Stomach (tissue), 9 donors: Measurements from ENCODE around the gene IRAK3. TPM values are rescaled to one million over a fixed set of nuclear protein-coding genes. Genes with fewer than 3 reads are reported as not detected.

ENCODE experiments used
- DNase-seq, 2 donors: peaks; one replicate each; pipeline versions ENCODE4 v3.0.0 to v3.0.0-alpha.2; 2013 to 2019
- H3K27ac ChIP-seq, 5 donors: fragments of 200-600 bp in 4 of 5; sonication (generic) in 4 of 5; one replicate each; pipeline ENCODE4 v1.5.1; 2013 to 2019; ENCODE audit warnings: mild to moderate bottlenecking in 1 of 5, moderate library complexity in 1 of 5
- H3K27me3 ChIP-seq, 3 donors: fragments of 200-600 bp; sonication (generic); one replicate each; pipeline ENCODE4 v1.5.1; 2017 to 2019; ENCODE audit warnings: mixed run types in 1 of 3
- H3K36me3 ChIP-seq, 4 donors: fragments of 200-600 bp; sonication (generic); 1 replicate in 3 of 4; 2 replicates in 1 of 4; pipeline ENCODE4 v1.5.1; 2016 to 2019
- H3K4me1 ChIP-seq, 4 donors: fragments of 200-600 bp; sonication (generic); one replicate each; pipeline ENCODE4 v1.5.1; 2016 to 2019
- H3K4me3 ChIP-seq, 4 donors: fragments of 200-600 bp; sonication (generic) in 3 of 4; one replicate each; pipeline ENCODE4 v1.5.1; 2016 to 2019; ENCODE audit warnings: mild to moderate bottlenecking in 1 of 4
- H3K9me3 ChIP-seq, 4 donors: fragments of 200-600 bp; sonication (generic); one replicate each; pipeline ENCODE4 v1.5.1; 2016 to 2019
- EP300 ChIP-seq: sonication (generic); formaldehyde crosslinking; IDR thresholded peaks from one replicate; pipeline ENCODE4 v1.6.1; 2017; ENCODE audit warnings: antibody characterized with exemption
- POLR2A ChIP-seq, 4 donors: fragments of 450-650 bp; IDR thresholded peaks; one replicate each; pipeline ENCODE4 v1.6.1; 2016; ENCODE audit warnings: antibody characterized with exemption in 4 of 4, control low read depth in 2 of 4, mild to moderate bottlenecking in 1 of 4, moderate library complexity in 1 of 4
- POLR2AphosphoS5 ChIP-seq, 3 donors: sonication (generic); formaldehyde crosslinking; IDR thresholded peaks; one replicate each; pipeline ENCODE4 v1.6.1; 2016; ENCODE audit warnings: antibody characterized with exemption in 3 of 3
- WGBS, 5 donors: extraction: QIAGEN DNeasy Blood & Tissue Kit in 3 of 5; methylation state at CpG; one replicate each; pipeline versions ENCODE4 v1.1.5 to v1.1.7; 2013 to 2018; 5-methylcytosine and 5-hydroxymethylcytosine counted together
- intact Hi-C: fragments of 100-400 bp; cut with DNase I; formaldehyde crosslinking; loops from one replicate; pipeline ENCODE4 v1.15.1; 2023; ENCODE audit warnings: low total_unique reads
- polyA plus RNA-seq, 3 donors: library from polyadenylated mRNA; stranded (reverse); fragments of 200-250 nt; gene quantifications; one replicate each; pipeline ENCODE4 v1.2.3, GENCODE V29; 2013
- total RNA-seq, 5 donors: library from RNA; depleted of rRNA; stranded (reverse); fragments of >200 nt; gene quantifications; one replicate each; pipeline versions ENCODE4 v1.1.0 to v1.2.3, GENCODE V29; 2014 to 2016
- TF ChIP-seq, protein P1 (sequence below), 7 experiments: fragments of 450-650 bp in 4 of 7; fragments of 200-600 bp in 3 of 7; sonication (generic) in 3 of 7; IDR thresholded peaks; one replicate each; pipeline ENCODE4 v1.5.1; 2016 to 2019; ENCODE audit warnings: antibody characterized with exemption in 7 of 7, control low read depth in 2 of 7, mild to moderate bottlenecking in 1 of 7
- donor health status: healthy with polysubstance abuse.
- donor health status: Bipolar disorder and iron deficiency.
- donor health status: healthy.

Gene IRAK3
- total and polyA plus RNA-seq, 8 donors, result 1.4 to 38.2 (median 4.5) TPM

DNA sequence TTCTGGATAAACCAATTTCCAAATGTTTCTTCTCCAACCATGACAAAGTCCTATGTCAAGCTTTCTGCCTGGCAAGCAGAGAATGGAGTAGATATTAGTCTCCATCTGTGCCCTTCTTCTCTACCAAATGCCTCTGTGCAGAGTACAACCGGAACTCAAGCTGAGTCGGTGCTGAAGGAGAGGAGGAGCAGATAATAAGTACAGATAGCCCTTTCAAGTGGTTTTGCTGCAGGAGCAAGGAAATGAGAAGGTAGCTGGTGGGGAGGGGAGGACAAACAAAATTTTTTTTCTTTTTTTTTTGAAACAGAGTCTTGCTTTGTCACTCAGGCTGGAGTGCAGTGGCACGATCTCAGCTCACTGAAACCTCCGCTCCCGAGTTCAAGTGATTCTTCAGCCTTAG is 99.1 kb downstream of the IRAK3 start:
- DNase-seq, result peak in 1 of 2 donors; percentile 50
- Histone ChIP-seq H3K9me3 (no peaks in the 10 kb centered on the region), H3K27ac (no peak overlapping the region), H3K27me3 (peaks cover 0 to 7% (median 0%) of the 10 kb centered on the region in 3 donors), H3K4me1 (no peaks in the 10 kb centered on the region), H3K4me3 (no peak overlapping the region), H3K36me3 (no peaks in the 10 kb centered on the region)
- intact Hi-C loops, result no loop called here
- 73 to 82% (median 75%) methylated on average over 5 of the region's 5 CpGs for WGBS, 5 donors
- TF ChIP-seq POLR2AphosphoS5 (IDR thresholded peaks at IDR 0.05) (no peak), POLR2A (IDR thresholded peaks at IDR 0.05) (no peak), EP300 (no peak)
- TF ChIP-seq, protein P1, sequence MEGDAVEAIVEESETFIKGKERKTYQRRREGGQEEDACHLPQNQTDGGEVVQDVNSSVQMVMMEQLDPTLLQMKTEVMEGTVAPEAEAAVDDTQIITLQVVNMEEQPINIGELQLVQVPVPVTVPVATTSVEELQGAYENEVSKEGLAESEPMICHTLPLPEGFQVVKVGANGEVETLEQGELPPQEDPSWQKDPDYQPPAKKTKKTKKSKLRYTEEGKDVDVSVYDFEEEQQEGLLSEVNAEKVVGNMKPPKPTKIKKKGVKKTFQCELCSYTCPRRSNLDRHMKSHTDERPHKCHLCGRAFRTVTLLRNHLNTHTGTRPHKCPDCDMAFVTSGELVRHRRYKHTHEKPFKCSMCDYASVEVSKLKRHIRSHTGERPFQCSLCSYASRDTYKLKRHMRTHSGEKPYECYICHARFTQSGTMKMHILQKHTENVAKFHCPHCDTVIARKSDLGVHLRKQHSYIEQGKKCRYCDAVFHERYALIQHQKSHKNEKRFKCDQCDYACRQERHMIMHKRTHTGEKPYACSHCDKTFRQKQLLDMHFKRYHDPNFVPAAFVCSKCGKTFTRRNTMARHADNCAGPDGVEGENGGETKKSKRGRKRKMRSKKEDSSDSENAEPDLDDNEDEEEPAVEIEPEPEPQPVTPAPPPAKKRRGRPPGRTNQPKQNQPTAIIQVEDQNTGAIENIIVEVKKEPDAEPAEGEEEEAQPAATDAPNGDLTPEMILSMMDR (IDR thresholded peaks at IDR 0.05), result no peak

DNA sequence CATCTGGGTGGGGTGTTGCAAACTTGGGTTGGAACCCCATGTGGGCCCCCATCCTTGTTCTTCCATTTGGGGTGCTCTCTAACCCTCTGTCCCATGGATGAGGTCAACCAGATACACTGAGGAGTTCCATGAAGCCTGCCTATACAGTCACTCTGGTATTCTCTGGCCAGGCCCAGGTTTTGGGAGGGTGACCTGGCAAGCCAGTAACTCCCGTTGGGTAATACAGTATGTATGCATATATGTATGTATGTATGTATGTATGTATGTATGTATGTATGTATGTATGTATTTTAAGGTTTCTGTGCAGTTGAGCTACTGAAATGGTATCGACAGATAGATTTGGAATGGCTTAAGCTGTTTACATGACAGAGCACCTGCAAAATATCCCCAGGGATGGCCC is 100.5 kb downstream of the IRAK3 start:
- no peaks in the 10 kb centered on the region for H3K9me3 ChIP-seq
- no peaks in the 10 kb centered on the region for H3K36me3 ChIP-seq
- WGBS, 5 donors, result 86 to 95% (median 93%) methylated on average over 2 of the region's 2 CpGs
- no peak for TF ChIP-seq EP300
- TF ChIP-seq POLR2AphosphoS5 (IDR thresholded peaks at IDR 0.05), result no peak
- no peak for TF ChIP-seq POLR2A (IDR thresholded peaks at IDR 0.05)
- TF ChIP-seq, protein P1 (IDR thresholded peaks at IDR 0.05), result no peak
- no peak overlapping the region for H3K4me3 ChIP-seq
- no peak overlapping the region for H3K27ac ChIP-seq
- peaks cover 0 to 8% (median 0%) of the 10 kb centered on the region in 3 donors for H3K27me3 ChIP-seq
- DNase-seq, result no peak
- intact Hi-C loops, result no loop called here
- no peaks in the 10 kb centered on the region for H3K4me1 ChIP-seq

DNA sequence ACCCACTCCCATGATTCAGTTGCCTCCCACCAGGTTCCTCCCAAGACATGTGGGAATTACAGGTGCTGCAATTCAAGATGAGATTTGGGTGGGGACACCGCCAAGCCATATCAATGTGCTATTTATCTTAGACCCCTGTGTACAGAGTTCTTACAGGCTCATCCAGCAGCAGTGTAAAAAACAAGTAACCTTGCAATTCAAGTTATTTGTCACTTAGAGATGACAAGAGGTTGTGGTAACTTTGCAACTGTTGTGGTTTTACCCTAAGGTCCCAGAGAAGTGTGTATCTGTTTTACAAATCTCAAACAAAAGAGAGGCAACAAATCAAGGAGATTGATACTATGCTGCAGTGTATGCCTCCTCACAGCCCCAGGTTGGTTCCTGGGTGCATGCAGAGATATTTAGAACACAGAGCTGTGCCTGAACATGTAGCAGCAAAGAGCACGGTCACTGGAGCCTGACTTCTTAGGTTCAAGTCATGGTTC is 101.7 kb downstream of the IRAK3 start:
- H3K4me1 ChIP-seq, result no peaks in the 10 kb centered on the region
- H3K4me3 ChIP-seq, result no peak overlapping the region
- WGBS, 5 donors, result 59 to 79% (median 68%) methylated on average over 2 of the region's 2 CpGs
- intact Hi-C loops, result no loop called here
- peaks cover 0 to 8% (median 0%) of the 10 kb centered on the region in 3 donors for H3K27me3 ChIP-seq
- no peak overlapping the region for H3K27ac ChIP-seq
- DNase-seq, result peak in 1 of 2 donors; percentile 16
- TF ChIP-seq POLR2AphosphoS5 (IDR thresholded peaks at IDR 0.05) (no peak), POLR2A (IDR thresholded peaks at IDR 0.05) (no peak), EP300 (no peak)
- TF ChIP-seq, protein P1 (IDR thresholded peaks at IDR 0.05), result no peak
- H3K36me3 ChIP-seq, result no peaks in the 10 kb centered on the region
- no peaks in the 10 kb centered on the region for H3K9me3 ChIP-seq

DNA sequence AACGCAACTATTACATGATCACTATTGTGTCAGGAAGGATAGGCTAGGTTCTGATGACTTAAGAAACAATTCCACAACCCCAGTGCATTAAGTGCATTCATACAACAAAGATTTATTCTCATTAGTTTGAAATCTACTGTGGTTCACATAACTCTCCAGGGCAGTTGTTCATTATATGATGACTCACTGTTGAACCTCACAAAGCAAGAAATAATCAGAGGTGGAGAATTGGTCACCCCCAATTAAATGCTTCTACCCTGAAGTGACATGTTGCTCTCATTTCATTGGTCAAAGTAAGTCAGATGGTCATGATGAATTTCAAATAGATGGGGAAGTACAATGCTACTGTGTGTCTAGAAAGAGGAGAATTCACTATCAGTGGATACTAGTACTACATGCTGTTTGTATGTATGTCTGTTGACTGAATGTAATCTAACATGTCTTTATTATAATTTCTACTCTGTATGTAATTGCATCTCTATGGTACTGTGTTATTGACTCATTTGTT is 107.2 kb downstream of the IRAK3 start:
- DNase-seq, result no peak
- Histone ChIP-seq H3K9me3 (no peaks in the 10 kb centered on the region), H3K36me3 (no peaks in the 10 kb centered on the region), H3K4me3 (no peak overlapping the region), H3K27me3 (peaks cover 0 to 11% (median 0%) of the 10 kb centered on the region in 3 donors), H3K27ac (no peak overlapping the region), H3K4me1 (peaks cover 0 to 2% (median under 1%) of the 10 kb centered on the region in 4 donors)
- WGBS, 5 donors, result 81 to 96% (median 95%) methylated on average over 1 of the region's 1 CpG
- no peak for TF ChIP-seq POLR2A (IDR thresholded peaks at IDR 0.05)
- TF ChIP-seq POLR2AphosphoS5 (IDR thresholded peaks at IDR 0.05), result no peak
- TF ChIP-seq, protein P1 (IDR thresholded peaks at IDR 0.05), result no peak
- no peak for TF ChIP-seq EP300
- intact Hi-C loops, result no loop called here
